Karpas-422 (cell line): ENCODE data around the gene OAT. TPM values are rescaled to one million over a fixed set of nuclear protein-coding genes. Genes with fewer than 3 reads are reported as not detected.

Experiments
- DNase-seq: peaks from one replicate; pipeline ENCODE4 v3.0.0-alpha.2; 2015
- H2AFZ ChIP-seq: fragments of 200-600 bp; sonication (generic); 2 replicates; pipeline ENCODE4 v1.6.1; 2014; ENCODE audit warnings: antibody characterized with exemption, low read length, mixed read lengths
- H3K27ac ChIP-seq: fragments of 200-600 bp; sonication (generic); 2 replicates; pipeline ENCODE4 v1.5.1; 2014; ENCODE audit warnings: mild to moderate bottlenecking, low read length, moderate library complexity
- H3K27me3 ChIP-seq: fragments of 200-600 bp; sonication (generic); 2 replicates; pipeline ENCODE4 v1.6.1; 2014; ENCODE audit warnings: low read length, mixed read lengths
- H3K36me3 ChIP-seq: fragments of 200-600 bp; sonication (generic); 2 replicates; pipeline ENCODE4 v1.6.1; 2014; ENCODE audit warnings: low read length, mixed read lengths; ENCODE audit not compliant: insufficient read depth
- H3K4me1 ChIP-seq: fragments of 200-600 bp; sonication (generic); 2 replicates; pipeline ENCODE4 v1.6.1; 2014; ENCODE audit warnings: mild to moderate bottlenecking, low read length, mixed read lengths
- H3K4me2 ChIP-seq: fragments of 200-600 bp; sonication (generic); 2 replicates; pipeline ENCODE4 v1.6.1; 2014; ENCODE audit warnings: low read length, low read depth, mild to moderate bottlenecking; ENCODE audit not compliant: poor library complexity, severe bottlenecking
- H3K4me3 ChIP-seq: fragments of 200-600 bp; sonication (generic); 2 replicates; pipeline ENCODE4 v1.5.1; 2014; ENCODE audit warnings: mild to moderate bottlenecking, antibody characterized with exemption, low read length, mixed read lengths
- H3K79me2 ChIP-seq: fragments of 200-600 bp; sonication (generic); 2 replicates; pipeline ENCODE4 v1.6.1; 2014; ENCODE audit warnings: mild to moderate bottlenecking, low read length, mixed read lengths
- H3K9ac ChIP-seq: fragments of 200-600 bp; sonication (generic); 2 replicates; pipeline ENCODE4 v1.6.0; 2014; ENCODE audit warnings: low read length
- H3K9me2 ChIP-seq: fragments of 200-600 bp; sonication (generic), shearing (Covaris generic); replicated peaks from 2 replicates; pipeline ENCODE4 v1.6.0; 2014; ENCODE audit warnings: mild to moderate bottlenecking, low read length, moderate library complexity; ENCODE audit not compliant: insufficient read depth
- H3K9me3 ChIP-seq: fragments of 300-700, 200-600 bp; sonication (generic); 2 replicates; pipeline ENCODE4 v1.6.1; 2014; ENCODE audit warnings: low read length, mixed read lengths
- H4K20me1 ChIP-seq: fragments of 200-600 bp; sonication (generic); 2 replicates; pipeline ENCODE4 v1.6.1; 2014; ENCODE audit warnings: mild to moderate bottlenecking, antibody characterized with exemption, low read length, low read depth; ENCODE audit not compliant: insufficient read depth
- total RNA-seq: library from RNA; depleted of rRNA; stranded (reverse); fragments of >200 nt; shearing (Covaris generic); gene quantifications from 2 replicates; pipeline ENCODE4 v1.2.3, GENCODE V29; 2014; ENCODE audit warnings: low replicate concordance

Gene OAT
- total RNA-seq, 1 experiment from 2014 or later, result 98.4 TPM

DNA sequence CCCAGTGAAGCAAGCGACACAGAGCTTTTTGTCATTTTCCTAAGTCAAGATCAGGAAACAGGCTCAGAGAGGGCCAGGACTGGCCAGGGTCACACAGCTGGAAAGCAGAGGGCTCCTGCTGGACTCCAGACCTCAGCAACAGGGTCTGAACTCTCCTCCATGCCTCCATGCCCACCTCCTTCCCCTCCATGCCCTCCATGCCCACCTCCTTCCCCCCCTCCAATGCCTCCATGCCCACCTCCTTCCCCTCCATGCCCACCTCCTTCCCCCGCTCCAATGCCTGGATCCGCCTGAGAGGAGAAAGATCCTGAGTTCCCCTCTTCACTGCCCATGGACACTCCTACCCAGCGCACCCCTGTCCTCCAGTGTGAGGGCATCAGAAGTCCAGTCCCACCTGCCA lies 51.3 kb downstream of the OAT start:
- Histone ChIP-seq H3K4me2 (no peak overlapping the region), H3K79me2 (no peaks in the 10 kb centered on the region), H3K9me3 (no peaks in the 10 kb centered on the region), H3K36me3 (no peaks in the 10 kb centered on the region), H3K4me1 (no peaks in the 10 kb centered on the region), H4K20me1 (no peaks in the 10 kb centered on the region), H3K9ac (no peak overlapping the region), H2AFZ (no peak overlapping the region), H3K27me3 (no peaks in the 10 kb centered on the region), H3K9me2 (no peaks in the 10 kb centered on the region), H3K4me3 (no peak overlapping the region), H3K27ac (no peak overlapping the region)
- no peak for DNase-seq

DNA sequence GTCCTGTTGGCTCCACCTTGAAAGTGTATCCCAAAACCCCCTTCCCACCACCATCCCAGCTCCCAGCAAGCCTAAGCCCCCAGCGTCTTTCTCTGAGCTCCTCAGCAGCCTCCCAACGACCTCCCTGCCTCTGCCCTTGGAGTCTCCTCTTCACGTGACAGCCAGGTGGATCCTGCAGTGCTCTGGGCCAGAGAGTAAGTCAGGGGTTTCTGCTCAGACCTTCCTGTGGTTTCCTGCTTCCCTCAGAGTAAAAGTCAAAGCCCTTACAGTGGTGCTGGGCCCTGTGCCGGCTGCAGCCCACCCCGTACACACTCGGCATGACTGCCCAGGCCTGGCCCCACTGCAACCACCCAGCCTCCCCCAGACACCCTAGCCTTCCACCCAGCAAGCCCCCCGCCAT lies 51.9 kb downstream of the OAT start:
- no peaks in the 10 kb centered on the region for H4K20me1 ChIP-seq
- H3K9me3 ChIP-seq, result no peaks in the 10 kb centered on the region
- H3K4me2 ChIP-seq, result no peak overlapping the region
- H3K4me3 ChIP-seq, result no peak overlapping the region
- H3K36me3 ChIP-seq, result no peaks in the 10 kb centered on the region
- no peaks in the 10 kb centered on the region for H3K79me2 ChIP-seq
- no peak overlapping the region for H3K9ac ChIP-seq
- no peak for DNase-seq
- no peaks in the 10 kb centered on the region for H3K27me3 ChIP-seq
- no peak overlapping the region for H2AFZ ChIP-seq
- H3K4me1 ChIP-seq, result no peaks in the 10 kb centered on the region
- H3K27ac ChIP-seq, result no peak overlapping the region
- H3K9me2 ChIP-seq, result no peaks in the 10 kb centered on the region

DNA sequence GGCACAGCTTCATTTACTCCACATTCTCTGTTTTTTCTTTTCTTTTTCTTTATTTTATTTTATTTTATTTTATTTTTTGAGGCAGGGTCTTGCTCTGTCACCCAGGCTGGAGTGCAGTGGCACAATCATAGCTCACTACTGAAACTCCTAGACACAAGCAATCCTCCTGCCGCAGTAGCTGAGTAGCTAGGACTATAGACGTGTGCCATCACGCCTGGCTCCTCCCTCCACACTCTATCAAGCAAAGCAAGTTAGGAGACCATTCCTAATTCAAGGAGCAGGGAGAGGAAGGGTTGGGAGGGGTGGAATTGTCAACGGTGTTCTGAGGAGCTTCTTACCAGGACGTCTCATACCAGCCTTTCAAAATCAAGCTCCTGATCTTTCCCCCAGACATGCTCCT lies 52.4 kb downstream of the OAT start:
- H3K9me2 ChIP-seq, result no peaks in the 10 kb centered on the region
- H3K4me2 ChIP-seq, result no peak overlapping the region
- no peak overlapping the region for H3K9ac ChIP-seq
- DNase-seq, result no peak
- H3K27ac ChIP-seq, result no peak overlapping the region
- H2AFZ ChIP-seq, result no peak overlapping the region
- no peaks in the 10 kb centered on the region for H3K9me3 ChIP-seq
- no peaks in the 10 kb centered on the region for H3K79me2 ChIP-seq
- no peaks in the 10 kb centered on the region for H3K36me3 ChIP-seq
- no peaks in the 10 kb centered on the region for H3K4me1 ChIP-seq
- no peaks in the 10 kb centered on the region for H3K27me3 ChIP-seq
- no peaks in the 10 kb centered on the region for H4K20me1 ChIP-seq
- no peak overlapping the region for H3K4me3 ChIP-seq

DNA sequence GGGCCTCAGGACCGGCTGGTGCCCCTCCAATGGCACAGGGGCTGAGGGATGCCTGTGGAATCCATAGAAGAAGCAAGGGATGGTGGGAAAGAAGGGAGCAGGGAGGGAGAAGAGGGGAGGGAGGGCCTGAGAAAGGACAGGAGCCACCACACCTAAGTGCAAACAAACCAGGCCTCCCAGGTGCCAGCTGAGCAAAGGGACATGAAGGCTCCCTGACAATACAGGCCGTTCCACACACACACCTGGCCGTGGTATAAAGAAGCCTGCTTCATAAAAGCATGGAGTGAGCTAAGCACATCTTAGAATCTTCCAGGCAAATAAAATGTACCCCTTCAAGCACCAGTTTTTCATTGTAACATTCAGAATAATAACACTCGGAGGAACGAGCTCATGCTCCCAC lies 54.0 kb downstream of the OAT start:
- no peaks in the 10 kb centered on the region for H3K4me1 ChIP-seq
- no peak for DNase-seq
- no peaks in the 10 kb centered on the region for H3K9me2 ChIP-seq
- no peak overlapping the region for H2AFZ ChIP-seq
- H3K4me3 ChIP-seq, result no peak overlapping the region
- no peaks in the 10 kb centered on the region for H3K9me3 ChIP-seq
- no peak overlapping the region for H3K27ac ChIP-seq
- H3K36me3 ChIP-seq, result no peaks in the 10 kb centered on the region
- H3K27me3 ChIP-seq, result no peaks in the 10 kb centered on the region
- H3K4me2 ChIP-seq, result no peak overlapping the region
- H3K79me2 ChIP-seq, result no peaks in the 10 kb centered on the region
- no peak overlapping the region for H3K9ac ChIP-seq
- H4K20me1 ChIP-seq, result no peaks in the 10 kb centered on the region

DNA sequence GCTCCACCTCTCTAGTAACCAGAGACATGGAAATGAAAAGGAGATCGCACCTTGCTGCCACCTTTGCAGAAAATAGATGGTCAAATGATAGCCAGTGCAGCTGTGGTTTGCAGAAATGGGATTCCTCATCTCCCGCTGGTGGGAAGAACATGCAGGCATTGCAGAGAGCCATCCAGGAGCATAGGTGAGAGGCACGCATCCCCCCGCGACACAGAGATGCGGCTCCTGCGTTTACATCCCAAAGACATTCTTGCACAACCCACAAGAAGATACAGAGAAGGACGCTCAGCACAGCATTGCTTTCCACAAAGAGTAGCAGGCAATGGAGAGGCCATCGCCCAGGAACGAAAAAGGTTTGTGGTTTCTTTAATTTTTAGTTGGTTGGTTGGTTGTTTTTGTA lies 56.2 kb downstream of the OAT start:
- Histone ChIP-seq H2AFZ (no peak overlapping the region), H3K36me3 (no peaks in the 10 kb centered on the region), H3K4me2 (no peak overlapping the region), H3K9me3 (no peaks in the 10 kb centered on the region), H3K4me3 (no peak overlapping the region), H3K9me2 (no peaks in the 10 kb centered on the region), H3K9ac (no peak overlapping the region), H3K27me3 (no peaks in the 10 kb centered on the region), H3K79me2 (no peaks in the 10 kb centered on the region), H4K20me1 (no peaks in the 10 kb centered on the region), H3K27ac (no peak overlapping the region), H3K4me1 (no peaks in the 10 kb centered on the region)
- DNase-seq, result no peak

DNA sequence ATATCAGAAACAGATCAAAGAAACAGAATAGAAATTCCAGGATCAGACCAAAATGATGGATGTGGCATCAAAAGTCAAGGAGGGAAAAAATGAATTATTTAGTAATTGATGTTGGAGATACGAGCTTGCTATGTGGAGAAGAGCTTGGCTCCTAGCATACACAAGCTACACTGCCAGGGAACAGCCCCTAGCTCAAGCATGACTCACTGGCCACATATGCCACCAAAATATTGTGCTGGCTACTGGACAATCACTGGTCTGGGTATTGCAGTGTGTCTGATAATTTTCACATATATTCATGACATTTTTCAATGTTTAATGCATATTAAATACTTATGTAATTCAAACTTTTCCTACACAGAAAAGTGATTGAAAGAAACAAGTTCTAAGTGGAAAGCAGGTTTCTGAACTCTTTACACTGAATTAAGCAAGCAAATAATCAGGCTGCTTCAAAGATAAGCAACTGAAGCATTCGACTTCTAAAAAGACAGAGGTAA lies 59.3 kb downstream of the OAT start:
- DNase-seq, result no peak
- Histone ChIP-seq H3K4me1 (peaks cover 8% of the 10 kb centered on the region), H3K9ac (no peak overlapping the region), H3K9me3 (no peaks in the 10 kb centered on the region), H3K27me3 (no peaks in the 10 kb centered on the region), H4K20me1 (no peaks in the 10 kb centered on the region), H3K36me3 (no peaks in the 10 kb centered on the region), H2AFZ (no peak overlapping the region), H3K4me3 (no peak overlapping the region), H3K79me2 (no peaks in the 10 kb centered on the region), H3K4me2 (no peak overlapping the region), H3K9me2 (no peaks in the 10 kb centered on the region), H3K27ac (no peak overlapping the region)

DNA sequence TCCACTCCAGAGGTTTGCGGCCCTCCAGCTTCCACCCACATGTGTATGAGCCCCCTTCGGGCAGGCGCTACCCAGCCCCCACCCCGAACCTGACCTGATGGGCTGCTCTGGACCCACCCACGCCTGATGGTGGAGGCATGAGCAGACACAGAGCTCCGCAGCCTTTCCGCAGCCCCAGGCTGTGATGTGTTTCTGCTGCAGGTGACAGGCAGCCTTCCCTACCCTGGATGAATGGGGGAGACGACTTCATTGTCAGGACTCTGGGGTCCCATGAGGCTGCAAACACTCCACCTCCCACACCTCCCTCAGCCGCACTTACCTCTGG lies 61.2 kb downstream of the OAT start:
- Histone ChIP-seq H3K9me3 (no peaks in the 10 kb centered on the region), H3K4me2 (no peak overlapping the region), H3K4me3 (no peak overlapping the region), H3K36me3 (no peaks in the 10 kb centered on the region), H3K4me1 (peaks cover 9% of the 10 kb centered on the region), H3K27ac (no peak overlapping the region), H3K27me3 (no peaks in the 10 kb centered on the region), H3K9ac (no peak overlapping the region), H3K79me2 (no peaks in the 10 kb centered on the region), H4K20me1 (no peaks in the 10 kb centered on the region), H2AFZ (no peak overlapping the region), H3K9me2 (no peaks in the 10 kb centered on the region)
- DNase-seq, result no peak

DNA sequence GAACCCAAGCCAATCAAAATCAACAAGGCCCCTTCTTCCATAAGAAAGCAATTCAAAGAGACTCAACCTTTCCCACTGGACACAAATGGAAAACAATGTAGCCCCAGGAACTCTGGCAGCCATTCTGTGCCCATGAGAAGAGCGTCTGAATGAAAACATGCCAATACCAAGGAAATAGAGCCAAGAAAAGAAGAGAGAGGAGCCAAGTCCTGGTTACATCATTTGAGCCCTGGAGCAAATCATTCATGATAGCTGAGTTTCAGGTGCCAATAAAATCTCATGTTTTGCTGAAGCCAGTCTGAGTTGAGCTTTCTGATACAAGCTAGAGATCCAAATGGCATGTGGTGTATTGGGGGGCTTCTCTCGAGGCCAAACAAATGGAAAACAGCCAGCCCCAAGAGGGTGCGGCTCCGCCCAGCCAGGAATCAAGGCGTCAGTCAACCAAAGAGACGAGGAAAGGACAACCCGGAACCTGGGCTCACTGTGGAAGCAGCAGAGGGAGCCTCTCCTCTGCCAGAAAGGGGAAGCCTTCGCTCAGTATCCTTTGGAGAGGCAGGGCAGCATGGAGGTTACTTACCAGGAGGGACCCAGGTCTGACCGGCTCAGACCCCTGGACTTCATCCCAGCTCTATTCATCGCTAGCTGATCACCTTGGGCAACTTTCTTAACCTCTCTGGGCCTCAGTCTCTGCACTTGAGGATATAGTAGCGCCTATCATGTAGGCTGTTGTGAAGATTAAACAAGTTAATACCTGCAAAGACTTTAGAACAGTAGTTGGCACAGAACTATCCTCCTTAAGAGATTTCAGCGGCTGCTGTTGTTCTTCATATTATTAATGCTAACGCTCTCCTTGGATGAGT lies 61.8 kb downstream of the OAT start:
- H3K79me2 ChIP-seq, result no peaks in the 10 kb centered on the region

More for the DNA sequence above, 61.8 kb downstream of the OAT start:
- DNase-seq, result no peak
- H3K27me3 ChIP-seq, result no peaks in the 10 kb centered on the region
- no peak overlapping the region for H3K27ac ChIP-seq
- H2AFZ ChIP-seq, result no peak overlapping the region
- H3K4me3 ChIP-seq, result no peak overlapping the region
- peaks cover 9% of the 10 kb centered on the region for H3K4me1 ChIP-seq
- no peaks in the 10 kb centered on the region for H3K9me3 ChIP-seq
- H3K9ac ChIP-seq, result no peak overlapping the region
- H3K4me2 ChIP-seq, result no peak overlapping the region
- no peaks in the 10 kb centered on the region for H4K20me1 ChIP-seq
- no peaks in the 10 kb centered on the region for H3K9me2 ChIP-seq
- no peaks in the 10 kb centered on the region for H3K36me3 ChIP-seq
